ENCODE measurements around the gene GRAMD1A.
"Not testable (repeated sequence)": the region's sequence is repeated elsewhere in the genome, so short reads cannot be mapped to it uniquely, and the experiment has no call there.

Gene GRAMD1A

DNA sequence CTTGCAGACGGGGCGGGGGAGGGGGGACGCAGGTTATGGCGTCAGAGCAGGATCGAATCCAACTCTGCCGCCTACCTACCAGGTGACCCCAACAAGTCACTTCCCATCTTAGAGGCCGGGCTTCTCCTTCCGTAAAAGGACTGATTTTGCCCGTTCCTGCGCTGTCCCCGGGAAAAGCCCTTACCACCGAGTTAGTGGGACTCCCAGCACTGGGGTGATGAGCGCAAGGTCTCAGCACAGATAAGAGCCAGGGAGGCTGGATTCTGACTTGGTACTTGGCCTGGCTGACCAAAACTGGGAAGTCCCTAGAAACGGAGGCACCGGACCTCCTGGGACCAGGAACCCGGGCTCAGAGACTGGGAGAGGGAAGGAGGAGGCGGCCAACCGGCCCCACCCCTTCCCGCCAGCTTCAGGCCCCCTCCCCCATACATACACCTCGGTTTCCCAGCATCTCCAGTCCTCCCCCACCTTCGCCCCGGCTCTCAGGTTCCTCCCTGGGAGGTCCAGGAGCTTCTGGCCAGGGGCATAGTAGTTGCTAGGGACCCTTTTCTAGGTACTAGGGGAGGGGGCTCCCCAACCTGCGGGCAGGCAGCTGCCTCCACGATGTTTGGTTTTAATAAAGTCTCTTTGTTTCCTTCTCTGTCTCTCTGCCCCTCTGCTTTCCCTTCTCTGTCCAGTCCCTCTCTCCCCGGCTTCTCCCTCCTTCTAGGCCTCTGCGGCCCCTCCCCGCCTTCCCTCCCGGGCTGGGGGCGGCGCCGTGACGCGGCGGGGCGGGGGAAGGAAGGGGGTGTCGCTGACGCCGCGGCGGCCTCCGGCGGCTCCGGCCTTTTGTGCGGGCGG, at the start of gene GRAMD1A:
Gene GRAMD1A (plus strand): TSS at position 826 of the 840 bp plus-strand sequence. CDS start 156 bp downstream, outside the sequence.
- peak within 1 kb of the TSS; percentile 84 to 100 (median 96) for H3K27ac ChIP-seq
- peak within 1 kb of the TSS; percentile 62 to 93 (median 83) for H3K4me3 ChIP-seq

DNA sequence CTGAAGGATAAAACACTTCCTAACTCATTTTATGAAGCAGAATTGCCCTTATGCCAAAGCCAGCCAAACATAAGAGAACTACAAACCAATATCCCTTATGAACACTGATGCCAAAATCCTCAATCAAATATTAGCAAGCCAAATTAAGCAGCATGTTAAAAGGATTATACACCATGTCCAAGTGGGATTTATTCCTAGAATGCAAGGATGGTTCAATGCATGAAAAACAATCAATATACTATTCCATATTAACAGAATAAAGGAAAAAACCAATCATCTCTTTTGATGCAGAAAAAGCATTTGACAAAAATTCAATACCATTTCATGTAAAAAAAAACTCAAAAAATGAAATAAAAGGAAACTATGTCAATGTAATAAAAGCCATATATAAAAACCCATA, 47.0 kb upstream of the GRAMD1A start:
- Histone ChIP-seq H3K27ac (no peak overlapping the region), H3K4me3 (no peak overlapping the region)

DNA sequence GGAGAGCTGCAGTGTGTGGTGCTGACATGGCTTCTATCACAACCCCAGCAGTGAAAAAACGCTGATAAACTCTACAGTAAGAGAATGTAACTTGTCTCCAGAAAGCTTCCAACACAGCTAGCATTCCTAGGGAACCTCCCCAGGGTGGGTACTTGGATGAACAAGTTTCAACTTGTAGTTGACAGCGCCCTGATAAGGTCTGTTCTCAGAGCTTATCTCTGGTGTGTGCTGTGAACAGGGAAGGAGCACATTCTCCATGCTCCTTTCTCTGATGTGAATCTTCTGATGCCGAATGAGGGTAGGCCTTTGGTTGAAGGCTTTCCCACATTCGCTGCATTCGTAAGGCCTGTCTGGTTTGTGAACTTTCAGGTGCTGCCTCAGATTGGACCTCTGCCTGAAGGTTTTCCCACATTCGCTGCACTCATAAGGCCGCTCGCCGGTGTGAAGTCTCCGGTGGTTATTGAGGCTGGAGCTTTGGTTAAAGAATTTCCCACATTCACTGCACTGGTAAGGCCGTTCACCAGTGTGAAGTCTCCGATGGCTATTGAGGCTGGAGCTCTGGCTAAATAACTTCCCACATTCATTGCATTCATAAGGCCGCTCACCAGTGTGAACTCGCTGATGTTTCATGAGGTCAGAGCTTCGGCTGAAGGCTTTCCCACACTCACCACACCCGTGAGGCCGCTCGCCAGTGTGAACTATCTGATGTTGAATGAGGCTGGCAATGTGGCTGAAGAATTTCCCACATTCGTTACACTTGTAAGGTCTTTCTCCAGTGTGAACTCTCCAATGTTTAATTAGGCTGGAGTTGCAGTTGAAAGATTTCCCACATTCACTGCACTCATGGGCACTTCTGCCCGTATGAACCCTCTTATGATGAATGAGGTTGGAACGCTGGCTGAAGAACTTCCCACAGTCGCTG, 42.0 kb upstream of the GRAMD1A start:
- Histone ChIP-seq H3K4me3 (no peak overlapping the region), H3K27ac (no peak overlapping the region)

DNA sequence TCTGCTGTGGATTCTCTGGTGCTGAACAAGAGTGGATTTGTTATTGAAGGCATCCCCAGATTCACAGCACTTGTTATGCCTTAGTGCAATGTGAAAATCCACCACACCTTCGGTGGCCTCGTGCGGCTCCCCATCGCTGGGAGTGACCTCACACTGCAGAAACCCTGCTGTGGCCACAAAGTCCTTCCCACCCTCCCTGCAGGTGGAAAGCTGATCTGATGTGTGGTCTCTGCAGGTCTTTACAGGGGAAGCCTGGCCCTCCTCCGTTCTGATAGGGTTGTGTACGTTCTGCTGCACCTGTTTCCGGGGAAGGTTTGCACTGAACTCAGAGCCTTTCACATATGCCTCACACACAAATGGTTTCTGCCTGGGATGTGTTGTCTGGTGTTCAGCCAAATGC, 41.1 kb upstream of the GRAMD1A start:
- H3K4me3 ChIP-seq: no peak overlapping the region
- H3K27ac ChIP-seq: no peak overlapping the region

DNA sequence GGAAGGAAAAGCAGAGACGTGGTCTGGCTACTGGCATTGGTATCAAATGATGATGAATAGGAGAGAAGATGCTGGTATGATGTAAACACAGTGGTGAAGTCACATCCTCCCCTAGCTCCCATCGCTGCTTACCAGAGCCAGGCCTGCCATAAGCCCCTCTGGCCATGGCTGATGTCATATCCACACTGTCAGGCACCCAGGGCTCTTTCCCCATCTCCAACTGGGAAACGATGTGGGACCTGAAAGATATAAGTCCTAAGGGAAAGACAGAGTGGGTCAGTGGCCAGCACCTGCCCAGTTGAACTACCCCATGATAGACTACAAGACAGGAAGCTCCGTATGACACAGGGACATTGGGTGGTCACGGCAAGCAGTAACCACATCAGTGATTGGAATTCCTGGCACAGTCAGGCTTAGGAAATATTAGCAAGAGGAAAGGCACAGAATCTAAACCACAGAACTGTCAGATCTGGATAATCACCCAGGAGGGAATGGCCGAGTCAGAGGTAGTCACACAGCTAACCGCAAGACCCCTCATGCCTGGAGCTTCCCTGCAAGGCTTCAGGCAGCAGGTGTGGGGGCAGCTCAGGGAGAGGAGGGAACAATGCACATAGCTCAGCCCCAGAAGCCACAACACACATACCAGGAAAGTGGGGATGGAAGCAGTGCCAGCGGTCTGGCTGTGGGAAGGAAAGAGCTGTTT, 39.9 kb upstream of the GRAMD1A start:
- Histone ChIP-seq H3K27ac (no peak overlapping the region), H3K4me3 (no peak overlapping the region)

DNA sequence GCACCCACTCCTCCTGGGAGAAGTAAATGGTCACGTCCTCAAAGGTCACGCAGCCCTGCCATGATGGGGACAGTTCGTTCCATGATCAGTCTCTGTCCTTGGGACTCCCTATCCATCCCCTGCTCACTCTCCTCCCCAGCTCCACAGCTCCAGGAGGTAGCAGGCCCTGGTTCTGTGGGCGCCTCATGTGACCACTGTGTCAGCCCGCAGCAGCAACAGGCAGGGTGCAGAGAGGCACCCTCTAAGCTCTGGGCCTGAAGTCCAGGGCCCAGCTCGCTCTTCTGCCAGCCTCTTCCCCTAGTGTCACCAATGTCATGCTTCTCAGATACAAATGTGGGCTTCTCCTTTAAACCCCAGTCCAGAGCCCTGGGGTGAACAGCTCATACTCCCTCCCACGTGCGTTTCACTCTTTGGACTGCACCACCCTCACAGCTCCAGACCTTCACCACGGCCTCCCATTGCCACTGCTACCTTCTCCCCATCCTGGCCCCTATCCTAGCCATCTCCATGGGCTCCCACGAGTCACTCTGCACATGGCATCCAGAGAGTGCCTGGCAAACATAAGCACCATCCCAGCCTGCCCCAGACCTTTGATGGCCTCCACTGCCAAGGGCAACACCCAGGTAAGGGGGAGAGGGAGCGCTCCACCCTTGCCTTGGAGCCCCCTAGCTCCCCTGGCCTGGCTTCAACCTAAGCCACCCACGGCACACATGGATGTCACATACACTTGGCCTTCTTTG, 39.0 kb upstream of the GRAMD1A start:
- Histone ChIP-seq H3K4me3 (no peak overlapping the region), H3K27ac (peak overlapping the region in 1 of 21 experiments; percentile 0)

DNA sequence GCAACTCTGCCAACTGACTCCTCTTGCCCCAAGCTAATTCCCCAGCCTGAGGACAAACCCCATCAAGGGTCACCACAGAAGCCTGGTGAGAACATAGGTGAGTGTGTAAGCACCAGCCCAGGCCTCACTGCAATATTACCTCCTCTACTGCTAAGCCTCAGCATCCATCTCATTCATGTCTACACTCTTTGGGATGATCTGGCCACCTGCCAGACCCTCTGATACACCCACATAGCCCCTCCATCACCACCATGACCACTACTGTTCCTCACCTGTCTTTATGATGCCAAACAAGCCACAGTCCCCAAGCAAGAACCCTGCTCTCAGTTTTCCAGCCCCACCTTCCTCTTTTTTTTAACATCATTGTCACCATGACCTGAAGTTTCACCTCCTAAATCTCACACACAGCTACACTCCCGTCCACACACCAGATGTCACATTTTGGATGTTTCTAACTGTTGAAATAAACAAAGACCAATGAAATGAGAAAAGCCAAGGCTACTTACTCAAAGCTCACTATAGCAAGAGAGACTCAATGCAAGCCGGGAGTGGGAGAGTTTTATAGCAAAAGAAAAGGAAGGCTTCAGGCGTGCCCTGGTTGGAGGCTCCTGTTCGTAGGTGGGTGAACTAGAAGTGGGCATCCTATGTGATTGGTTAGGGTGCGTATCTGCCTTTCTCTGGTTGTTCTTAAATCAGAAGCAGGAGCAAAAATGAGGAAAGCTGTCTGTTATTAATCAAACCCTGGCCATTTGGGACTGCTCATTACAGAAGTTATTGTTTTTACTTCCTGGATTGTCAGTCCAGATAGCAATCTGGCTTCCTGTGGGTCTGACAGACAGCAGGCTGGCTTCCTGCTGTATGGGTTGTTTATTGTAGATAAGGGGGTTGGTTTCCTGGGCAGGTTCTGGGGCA, 38.1 kb upstream of the GRAMD1A start:
- peak overlapping the region in 3 of 7 experiments; percentile 54 to 96 (median 92) for H3K4me3 ChIP-seq
- H3K27ac ChIP-seq: peak overlapping the region in 6 of 21 experiments; percentile 25 to 94 (median 60)

DNA sequence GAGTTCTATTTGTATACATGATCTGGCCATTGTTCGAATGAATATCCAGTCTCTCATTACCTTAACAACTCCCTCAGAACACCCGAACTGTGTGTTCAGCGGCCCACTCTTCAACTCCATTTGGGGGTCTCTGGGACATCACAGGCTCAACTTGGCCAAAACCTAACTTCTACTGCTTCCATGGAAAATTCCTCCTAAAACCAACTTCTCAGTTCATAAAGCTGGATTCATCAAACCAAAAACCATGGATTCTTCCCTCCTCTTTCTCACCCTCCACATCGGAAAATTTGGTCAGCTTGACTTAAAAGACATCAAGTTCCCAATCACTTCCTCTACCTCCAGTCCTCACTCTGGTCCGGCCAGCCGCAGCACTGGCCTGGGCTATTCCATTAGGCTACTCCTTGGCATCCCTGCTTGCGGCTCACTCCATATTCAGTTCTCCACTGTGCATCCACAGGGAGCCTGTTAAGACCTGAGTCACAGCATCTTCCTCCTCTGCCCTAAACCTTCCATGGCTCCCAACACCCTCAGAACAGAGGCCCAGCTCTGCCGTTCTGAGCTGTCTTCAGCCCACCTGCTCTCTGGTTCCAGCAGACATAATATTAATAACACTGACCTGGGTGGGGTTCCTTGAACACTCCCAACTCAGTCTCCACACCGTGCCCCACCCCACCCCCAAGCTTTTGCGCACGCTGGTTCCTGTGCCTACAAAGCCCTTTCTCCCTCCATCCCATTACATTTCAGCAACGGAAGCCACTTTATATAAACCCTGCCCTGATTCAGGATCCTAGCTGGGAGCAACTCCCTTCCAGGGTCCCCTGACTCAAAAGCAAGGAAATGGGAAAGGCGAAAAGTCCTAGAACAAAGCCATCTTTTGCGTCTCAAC, 37.2 kb upstream of the GRAMD1A start:
- Histone ChIP-seq H3K4me3 (peak overlapping the region; percentile 54 to 97 (median 88)), H3K27ac (peak overlapping the region in 20 of 21 experiments; percentile 56 to 94 (median 85))

DNA sequence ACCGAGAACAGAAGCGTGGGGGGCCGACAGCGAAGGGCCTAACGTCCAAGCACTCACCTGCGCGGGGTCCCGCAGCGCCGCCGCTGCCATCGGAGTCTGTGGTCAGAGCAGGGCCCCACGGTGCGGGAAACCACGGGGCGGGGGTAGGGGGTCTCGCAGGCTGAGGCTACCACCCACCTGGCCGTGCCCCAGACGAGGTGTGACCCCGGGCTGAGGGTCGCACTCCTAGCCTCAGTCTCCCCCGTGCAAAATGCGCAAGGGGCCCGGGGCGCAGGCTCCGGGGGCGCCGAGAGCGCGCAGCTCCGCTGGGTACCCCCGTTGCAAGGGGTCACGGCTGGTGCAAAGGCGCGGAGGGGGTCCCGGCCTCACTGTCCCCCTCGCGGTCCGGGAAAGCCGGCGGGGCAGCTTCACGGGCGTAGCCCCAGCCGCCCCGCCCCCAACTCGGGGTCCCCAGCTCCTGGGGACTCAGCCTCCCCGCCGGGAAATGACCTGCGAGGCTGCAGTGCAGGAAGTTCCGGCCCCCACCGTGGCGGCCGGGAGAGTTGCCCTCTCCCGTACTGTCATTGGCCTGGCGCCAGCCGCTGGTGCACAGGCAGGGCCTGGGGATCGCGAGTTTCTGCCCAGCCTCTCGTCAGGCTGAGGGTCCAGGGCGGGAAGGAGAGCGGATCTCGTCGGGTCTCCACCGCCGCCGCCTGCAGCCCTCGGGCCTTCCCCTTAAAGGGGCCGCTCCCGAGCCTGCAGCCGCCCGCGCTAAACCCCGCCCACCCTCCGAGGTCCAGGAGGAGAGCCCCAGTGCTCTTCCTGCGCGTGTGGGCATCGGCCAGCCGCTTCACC, 36.3 kb upstream of the GRAMD1A start, which contains the start of gene ZNF792:
Gene ZNF792 (minus strand): TSS at position 657 of the 834 bp plus-strand sequence. CDS start 567 bp downstream, at position 90.
- Histone ChIP-seq H3K27ac (peak within 1 kb of the TSS; percentile 34 to 94 (median 84)), H3K4me3 (peak within 1 kb of the TSS; percentile 54 to 97 (median 88))

DNA sequence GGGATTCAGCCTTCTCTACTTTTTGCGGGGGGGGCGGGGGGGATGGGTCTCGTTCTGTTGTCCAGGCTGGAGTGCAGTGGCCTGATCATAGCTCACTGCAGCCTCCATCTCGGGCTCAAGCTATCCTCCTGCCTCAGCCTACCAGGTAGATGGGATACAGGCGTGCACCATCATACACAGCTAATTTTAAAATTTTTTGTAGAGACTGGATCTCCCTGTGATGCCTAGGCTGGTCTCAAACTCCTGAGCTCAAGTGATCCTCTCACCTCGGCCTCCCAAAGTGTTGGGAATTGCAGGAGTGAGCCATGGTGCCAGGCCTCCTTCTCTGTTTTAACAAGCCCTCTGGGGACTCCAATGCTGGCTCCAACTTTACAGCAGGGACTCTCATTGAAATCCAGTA, 35.5 kb upstream of the GRAMD1A start:
- H3K27ac ChIP-seq: no peak overlapping the region
- H3K4me3 ChIP-seq: peak overlapping the region in 3 of 7 experiments; percentile 87 to 96 (median 88)

DNA sequence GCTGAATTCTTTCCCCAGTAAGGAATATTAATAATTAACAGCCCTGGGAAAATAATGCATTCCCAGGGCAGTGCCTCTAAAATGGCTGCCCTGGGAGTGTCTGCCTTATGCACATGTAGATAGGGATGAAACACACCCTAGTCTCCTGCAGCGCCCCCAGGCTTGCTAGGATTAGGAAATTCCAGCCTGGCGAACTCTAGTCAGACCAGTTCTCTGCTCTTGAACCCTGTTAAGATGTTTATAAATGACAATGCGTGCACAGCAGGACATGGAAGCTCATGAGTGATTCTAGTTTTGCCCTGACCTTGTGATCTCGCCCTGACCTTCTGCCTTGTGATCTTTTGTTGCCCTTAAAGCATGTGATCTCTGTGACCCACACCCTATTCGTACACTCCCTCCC, 34.6 kb upstream of the GRAMD1A start:
- H3K4me3 ChIP-seq, H3K27ac ChIP-seq: not testable (repeated sequence)

DNA sequence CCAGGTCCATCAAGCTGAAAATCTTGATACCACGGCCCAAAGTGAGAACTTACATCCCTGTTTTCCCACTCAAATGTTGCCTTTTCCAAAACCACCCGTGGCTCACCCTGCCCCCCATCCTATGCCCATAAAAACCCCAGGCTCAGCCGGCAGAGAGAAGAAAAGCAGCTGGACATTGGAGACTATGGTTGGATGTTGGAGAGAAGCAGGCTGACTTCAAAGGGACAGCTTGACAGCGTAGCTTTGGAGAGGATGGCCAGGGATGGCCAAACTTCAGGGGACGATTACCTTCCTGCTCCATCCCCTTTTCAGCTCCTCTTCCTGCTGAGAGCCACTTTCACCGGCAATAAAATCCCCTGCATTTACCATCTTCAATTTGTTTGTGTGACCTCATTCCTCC, 32.6 kb upstream of the GRAMD1A start:
- no peak overlapping the region for H3K27ac ChIP-seq

DNA sequence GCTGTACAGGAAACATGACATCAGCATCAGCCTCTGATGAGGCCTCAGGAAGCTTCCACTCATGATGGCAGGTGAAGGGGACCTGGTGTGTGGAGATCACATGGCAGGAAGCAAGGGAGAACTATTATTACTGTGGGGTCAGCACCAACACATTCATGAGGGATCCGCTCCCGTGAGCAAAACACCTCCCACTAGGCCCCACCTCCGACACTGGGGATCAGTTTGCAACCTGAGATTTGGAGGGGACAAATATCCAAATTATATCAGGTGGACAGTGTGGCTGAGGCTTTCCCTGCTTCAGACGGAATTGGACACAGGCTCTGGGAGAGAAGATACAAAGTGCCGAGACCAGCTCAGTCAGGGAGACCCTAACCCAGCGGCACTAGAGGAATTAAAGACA, 30.4 kb upstream of the GRAMD1A start:
- Histone ChIP-seq H3K4me3 (no peak overlapping the region), H3K27ac (no peak overlapping the region)

More for the DNA sequence above, 32.6 kb upstream of the GRAMD1A start:
- H3K4me3 ChIP-seq: no peak overlapping the region

DNA sequence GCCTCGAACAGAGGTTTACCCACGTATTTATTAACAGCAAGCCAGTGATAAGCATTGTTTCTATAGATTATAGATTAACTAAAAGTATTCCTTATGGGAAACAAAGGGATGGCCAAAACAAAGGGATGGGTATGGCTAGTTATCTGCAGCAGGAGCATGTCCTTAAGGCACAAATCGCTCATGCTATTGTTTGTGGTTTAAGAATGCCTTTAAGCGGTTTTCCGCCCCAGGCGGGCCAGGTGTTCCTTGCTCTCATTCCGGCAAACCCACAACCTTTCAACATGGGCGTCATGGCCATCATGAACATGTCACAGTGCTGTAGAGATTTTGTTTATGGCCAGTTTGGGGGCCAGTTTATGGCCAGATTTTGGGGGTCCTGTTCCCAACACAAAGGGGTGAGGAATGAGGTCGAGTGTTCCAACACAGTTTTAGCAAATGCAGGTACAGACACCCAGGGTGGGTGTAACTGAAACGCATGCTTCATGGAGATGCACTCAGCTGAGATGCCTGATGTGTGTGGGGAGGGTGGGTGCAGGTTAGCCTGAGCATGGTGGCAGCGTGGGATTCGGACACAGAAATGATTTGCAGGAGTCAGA, 29.8 kb upstream of the GRAMD1A start:
- not testable (repeated sequence) for H3K4me3 ChIP-seq, H3K27ac ChIP-seq

DNA sequence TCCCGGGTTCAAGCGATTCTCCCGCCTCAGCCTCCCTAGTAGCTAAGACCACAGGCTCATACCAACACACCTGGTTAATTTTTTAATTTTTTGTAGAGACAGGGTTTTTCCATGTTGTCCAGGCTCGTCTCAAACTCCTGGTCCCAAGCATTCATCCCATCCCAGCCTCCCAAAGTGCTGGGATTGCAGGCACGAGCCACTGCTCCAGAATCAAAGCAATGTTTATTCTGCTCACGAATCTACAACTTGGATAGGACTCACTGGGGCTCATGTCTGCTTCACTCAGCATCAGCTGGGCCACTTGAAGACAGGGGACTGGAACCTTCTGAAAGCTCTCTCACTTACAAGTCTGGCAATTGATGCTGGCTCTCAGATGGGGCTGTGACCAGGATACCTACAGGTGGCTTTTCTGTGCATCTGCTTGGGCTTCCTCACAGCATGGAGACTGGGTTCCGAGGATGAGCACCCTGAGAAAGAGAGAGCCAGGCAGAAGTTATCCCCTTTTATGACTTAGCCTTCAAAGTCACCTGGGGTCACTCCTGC, 27.9 kb upstream of the GRAMD1A start:
- Histone ChIP-seq H3K27ac (no peak overlapping the region), H3K4me3 (no peak overlapping the region)

All from skin epidermis (tissue), 12 donors.